Activated T-helper 1 cell treated with Interleukin-2 at 50 U/mL for 16 hours (primary cell): ENCODE measurements around the gene FAM184B.

Experiments
- DNase-seq: peaks from one replicate; pipeline ENCODE4 v3.0.0-alpha.2; 2020; ENCODE audit warnings: low read depth

FAM184B gene

GRCh38 chr4:17773135-17773698, 8.2 kb downstream of the FAM184B start:
- no peak for DNase-seq

- no peak for DNase-seq
Measured at GRCh38 chr4:17771284-17771908, 10.0 kb downstream of the FAM184B start.

GRCh38 chr4:17770845-17771244, 10.6 kb downstream of the FAM184B start:
- no peak for DNase-seq

GRCh38 chr4:17769406-17770174, 11.8 kb downstream of the FAM184B start:
- DNase-seq = no peak

DNA sequence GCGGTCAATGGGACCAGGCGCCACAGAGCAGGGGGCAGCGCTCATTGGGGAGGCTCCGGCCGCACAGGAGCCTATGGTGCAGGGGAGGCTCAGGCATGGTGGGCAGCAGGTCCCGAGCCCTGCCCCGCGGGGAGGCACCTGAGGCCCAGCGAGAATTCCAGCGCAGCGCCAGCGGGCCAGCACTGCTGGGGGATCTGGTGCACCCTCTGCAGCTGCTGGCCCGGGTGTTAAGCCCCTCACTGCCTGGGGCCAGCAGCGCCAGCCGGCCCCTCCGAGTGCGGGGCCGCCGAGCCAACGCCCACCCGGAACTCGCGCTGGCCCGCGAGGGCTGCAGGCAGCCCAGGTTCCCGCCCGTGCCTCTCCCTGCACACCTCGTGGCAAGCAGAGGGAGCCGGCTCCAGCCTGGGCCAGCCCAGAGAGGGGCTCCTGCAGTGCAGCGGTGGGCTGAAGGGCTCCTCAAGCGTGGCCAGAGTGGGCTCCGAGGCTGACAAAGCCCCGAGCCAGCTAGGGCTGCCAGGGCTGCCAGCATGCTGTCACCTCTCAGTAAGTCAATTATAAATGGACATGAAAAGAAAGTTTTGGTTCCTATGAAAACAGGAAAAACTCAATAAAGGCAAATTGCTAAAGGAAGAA, 14.5 kb downstream of the FAM184B start:
- DNase-seq = no peak

GRCh38 chr4:17765514-17766286, 15.7 kb downstream of the FAM184B start:
- DNase-seq = no peak

DNA sequence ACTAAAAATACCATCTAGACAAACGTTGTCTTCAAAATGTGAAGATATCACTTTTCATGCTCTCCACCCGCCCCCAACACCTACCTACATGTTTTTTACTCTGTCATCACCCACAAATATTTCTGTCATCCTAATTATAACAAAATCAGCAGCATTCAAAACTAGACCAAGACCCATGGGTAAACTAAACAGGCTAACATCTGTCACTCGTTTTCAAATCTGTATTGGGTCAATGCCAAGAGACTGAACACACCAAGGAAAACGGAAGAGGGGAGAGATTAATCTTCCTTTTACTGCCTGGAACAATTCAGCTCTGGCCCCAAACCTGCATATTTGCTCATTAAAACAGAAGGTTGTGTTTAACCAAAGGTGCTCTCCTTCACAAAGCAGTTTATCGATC, 17.5 kb downstream of the FAM184B start:
- no peak for DNase-seq

GRCh38 chr4:17763416-17763815, 18.0 kb downstream of the FAM184B start:
- DNase-seq = no peak

DNA sequence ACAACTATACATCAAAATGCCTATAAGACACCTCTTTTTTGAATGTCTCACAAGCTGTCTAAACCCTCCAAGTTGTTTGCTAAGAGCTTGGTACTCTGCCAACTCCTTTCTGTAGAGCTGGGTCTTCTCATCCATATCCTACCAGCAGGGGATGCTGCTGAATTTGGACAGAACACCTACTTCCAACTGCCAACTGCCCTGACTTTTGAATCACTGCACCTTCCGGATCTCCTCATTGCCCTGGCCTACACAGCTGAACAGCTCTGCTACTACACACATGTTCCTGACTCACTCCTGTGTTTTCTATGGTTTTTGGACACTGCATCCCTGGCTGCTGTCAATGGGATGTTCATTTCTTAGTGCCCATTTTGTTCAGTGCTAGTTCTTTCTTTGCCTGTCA, 18.7 kb downstream of the FAM184B start:
- DNase-seq = no peak

DNA sequence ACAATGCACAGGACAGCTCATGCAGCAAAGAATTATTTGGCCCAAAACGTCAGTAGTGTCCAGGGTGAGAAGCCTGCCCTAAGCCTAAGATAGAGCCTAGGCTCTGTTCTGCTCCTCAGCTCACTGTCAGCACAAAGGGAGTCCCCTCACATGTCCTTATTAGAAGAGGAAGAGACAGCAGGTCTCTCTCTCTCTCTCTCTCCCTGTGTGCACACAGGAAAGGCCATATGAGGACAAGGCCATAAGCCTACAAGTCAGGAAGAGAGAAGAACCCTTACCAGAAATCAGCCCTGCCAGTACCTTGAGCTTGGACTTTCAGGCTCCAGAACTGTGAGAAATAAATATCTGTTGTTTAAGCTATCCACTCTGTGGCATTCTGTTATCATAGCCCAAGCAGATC, 20.4 kb downstream of the FAM184B start:
- DNase-seq = no peak

- no peak for DNase-seq
Measured at GRCh38 chr4:17760626-17761025, 20.8 kb downstream of the FAM184B start.

DNA sequence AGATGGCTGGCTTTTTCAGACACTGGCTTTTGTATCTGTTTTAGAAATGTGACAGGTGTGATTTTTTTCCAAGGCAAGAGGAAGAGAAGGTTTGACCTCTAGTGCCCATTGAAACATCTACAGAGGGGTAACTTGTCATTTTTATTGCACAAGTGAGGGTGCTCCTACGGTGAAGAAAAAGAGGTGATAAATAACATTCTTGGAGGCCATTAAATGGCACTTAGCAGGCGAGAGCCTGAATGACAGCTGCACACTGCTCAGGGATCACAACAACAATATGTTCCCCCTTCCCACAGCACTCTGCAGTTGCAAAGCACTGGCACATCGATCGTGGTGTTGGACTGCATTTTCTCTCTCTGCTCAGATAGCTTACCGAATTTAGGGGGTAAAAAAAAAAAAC, 22.9 kb downstream of the FAM184B start:
- DNase-seq = no peak

DNA sequence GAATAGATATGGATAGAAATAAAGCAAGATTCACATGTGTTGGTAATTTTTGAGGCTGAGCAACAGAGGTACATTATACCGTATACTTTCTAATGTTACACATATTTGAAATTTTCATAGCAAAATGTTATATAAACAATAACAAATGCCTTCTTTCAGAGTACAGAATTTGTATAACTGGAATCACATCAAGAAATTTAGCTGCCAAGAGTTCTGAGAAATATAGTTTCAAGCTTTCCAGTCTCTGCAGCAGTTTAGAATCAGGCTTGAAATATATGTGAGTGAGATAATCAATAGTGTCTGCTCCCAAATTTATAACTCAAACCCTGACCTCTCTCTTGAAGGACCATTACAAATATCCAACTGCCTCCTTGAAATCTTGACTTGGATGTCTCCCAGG, 23.8 kb downstream of the FAM184B start:
- DNase-seq = no peak

GRCh38 chr4:17753646-17754045, 27.8 kb downstream of the FAM184B start:
- no peak for DNase-seq

DNA sequence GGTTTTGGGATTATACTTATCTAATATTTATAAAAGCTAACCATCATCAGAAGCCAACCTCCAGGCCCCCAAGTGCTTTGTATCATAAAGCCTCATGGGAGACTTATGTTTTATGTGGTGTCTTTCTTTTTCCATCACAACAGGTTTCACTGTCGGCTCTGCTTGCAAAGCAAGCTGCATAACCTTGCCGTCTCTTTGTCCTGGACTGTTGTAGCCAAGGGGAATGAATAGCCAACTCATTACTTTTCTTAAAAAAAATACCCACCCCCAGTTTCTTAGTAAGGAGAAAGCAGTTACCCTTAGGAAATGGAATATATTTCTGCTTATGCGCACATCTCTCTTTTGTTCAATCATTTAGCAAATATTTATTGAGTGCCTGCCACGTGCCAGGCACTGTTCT, 40.7 kb downstream of the FAM184B start:
- no peak for DNase-seq

GRCh38 chr4:17736484-17736883, 44.9 kb downstream of the FAM184B start:
- no peak for DNase-seq

- DNase-seq = no peak
Measured at GRCh38 chr4:17726911-17727310, 54.5 kb downstream of the FAM184B start.

DNA sequence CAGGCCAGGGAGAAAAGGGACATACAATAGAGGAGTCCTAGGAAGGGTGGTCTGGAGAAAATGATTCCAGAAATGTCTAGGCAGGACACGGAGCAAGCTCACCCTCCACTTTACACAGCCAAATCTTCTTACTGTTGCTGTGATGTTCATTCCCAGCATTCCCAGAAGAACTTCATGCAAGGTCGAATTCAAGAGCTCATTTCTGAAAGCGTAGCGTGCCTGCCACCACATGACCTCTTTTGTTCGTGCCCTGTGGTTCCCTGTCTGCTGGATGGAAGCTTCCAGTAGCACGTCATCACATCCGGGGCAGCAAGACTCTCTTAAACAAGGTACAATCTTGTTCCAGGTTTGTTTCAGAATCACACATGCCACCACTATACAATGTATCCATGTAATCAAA, 57.8 kb downstream of the FAM184B start:
- DNase-seq = no peak

- no peak for DNase-seq
Measured at GRCh38 chr4:17722356-17722700, 59.1 kb downstream of the FAM184B start.

DNA sequence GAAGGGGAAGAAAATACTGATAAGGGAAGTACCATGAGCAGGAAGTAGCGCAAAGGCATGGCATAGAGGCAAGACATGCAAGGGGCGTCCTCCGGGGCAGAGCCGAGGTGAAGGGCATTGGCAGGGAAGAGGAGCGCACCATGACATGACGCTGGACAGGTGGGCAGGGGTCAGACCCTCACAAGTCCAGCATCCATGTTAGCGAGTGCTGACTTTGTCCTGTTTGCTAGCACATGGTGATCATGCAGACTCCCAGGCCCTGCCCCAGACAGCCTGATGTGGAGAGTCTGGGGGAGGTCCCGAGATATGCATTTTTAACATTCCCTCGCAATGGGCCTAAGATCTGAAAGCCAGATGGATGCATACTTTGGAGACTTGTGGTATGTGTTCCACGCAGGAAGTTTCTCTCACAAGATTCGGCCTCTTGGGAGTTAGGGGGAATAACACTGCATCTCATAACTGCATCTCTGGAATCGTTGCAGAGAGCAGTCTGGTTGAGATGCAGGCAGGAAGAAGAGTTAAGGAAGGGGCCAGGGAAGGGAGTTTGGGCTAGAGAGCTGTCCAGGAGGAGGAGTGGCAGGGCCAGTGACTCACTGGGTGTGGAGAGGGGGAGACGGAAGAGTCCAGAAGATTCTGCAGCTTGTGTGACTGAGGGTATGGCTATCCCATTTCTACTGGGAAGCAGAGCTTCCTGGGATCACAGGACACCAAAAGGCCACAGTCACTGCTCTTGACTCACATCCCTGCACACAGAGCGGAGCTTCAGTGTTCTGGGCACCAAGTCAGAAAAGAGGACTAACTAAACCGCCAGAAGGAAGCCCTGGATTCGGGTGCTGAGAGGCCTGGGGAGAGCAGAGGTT, 59.7 kb downstream of the FAM184B start:
- DNase-seq = no peak

DNA sequence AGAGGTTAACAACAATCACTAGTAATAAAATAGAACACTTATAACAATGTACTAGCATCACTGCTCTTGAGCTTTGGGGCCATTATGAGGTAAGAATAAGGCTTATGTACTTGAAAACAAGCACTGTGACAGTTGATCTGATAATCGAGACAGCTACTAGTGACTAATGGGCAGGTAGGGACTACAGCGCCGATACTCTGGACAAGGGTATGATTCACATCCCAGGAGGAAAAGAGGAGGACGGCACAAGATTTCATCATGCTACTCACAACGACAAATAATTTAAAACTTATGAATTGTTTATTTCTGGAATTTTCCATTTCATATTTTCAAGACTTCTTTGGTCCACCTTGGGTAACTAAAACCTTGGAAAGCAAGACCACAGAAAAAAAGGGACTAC, 62.3 kb downstream of the FAM184B start:
- DNase-seq = no peak
